Stimulated activated CD4-positive, alpha-beta T cell treated with anti-CD3 and anti-CD28 coated beads, Interleukin-15, amount 100 ng/mL, for 24 hours (primary cell): ENCODE measurements around the gene COL4A2.
A peak's percentile ranks its signal among the peaks of the same experiment; 100 is the strongest.

Source experiments
- DNase-seq: peaks from one replicate; pipeline ENCODE4 v3.0.0-alpha.2; 2020

COL4A2 gene

DNA sequence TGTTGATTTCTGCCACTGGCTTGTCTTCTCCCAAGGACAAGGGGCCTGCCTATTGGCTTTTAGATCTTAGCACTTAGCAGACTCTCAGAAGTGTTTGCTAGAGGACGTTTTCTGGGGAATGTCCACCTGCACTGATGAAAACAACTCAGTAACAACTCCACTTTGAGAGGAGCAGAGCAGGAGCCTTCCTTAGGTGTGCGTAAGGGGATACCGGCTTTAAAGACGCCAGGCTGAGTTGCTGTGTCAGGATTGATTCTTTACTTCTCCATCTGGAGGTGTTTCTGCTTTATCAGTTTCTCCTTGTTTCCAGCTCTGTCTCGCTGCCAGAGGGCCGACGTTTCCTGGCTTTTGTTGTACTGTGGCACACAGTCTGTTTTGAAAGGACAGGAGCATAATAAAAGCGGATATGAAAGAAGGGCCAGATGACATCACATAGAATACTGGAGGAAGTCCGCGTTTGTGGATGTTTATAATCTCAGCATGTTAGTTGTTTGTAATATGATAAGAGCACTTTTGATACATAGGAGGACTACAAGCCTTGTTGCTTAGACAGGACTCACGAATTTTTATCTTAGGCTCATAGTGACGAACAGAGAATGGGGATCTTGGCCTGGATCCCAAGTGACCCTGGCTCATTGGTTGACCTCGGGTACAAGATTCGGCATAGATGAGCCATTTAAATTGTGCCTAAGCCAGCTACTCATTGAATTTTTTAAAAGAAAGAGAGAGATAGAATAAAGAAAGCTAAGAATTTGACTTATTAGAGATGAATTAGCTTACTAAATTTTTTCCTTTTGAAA is 34.6 kb downstream of the COL4A2 start:
- DNase-seq: no peak

DNA sequence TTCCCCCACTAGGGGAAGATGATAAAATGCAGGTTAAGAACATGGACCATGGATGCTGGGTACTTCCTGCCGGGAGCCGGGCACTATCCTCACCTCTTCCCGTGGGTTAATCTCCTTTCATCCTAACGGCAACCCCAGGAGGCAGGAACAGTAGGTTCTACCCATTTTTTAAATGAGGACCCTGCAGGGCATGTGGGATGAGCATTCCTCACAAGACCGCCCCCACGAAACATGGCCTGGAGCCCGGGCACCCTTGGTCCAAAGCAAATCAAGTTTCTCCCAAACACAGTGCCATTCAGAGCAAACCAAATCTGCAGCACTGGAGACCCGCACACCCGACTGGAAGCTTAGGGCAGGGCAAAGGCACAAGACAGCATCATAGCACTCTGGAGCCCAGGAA is 35.4 kb downstream of the COL4A2 start:
- DNase-seq: no peak

DNA sequence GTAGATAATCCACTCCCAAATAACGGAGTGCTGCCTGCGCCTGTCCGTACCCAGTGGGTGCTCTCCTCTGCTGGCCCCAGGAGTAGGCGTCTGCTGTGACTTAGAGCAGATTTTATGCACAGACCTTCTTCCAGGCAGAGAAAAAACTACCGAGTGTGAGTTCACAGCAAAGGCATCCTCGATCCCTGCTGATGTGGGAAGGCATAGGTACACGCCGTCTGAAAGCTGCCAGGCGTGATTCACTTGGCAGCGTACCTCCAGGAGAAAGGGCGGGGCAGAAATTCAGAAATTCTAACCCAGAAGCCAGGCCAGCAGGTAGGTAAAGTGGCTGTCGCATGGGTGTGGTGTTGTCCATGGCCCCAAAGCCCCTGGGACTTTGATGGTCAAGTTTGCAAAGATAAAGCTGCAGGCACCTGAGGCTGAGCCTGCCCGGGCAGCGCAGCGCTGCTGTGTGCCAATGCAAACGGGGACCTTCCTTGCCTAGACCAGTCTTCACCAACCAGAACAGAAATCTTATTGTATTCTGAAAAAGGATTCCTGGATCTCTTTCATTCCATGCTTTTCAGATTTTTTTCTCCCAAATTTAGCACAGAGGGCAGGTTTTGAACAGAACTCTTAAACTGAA is 36.3 kb downstream of the COL4A2 start:
- DNase-seq: no peak

DNA sequence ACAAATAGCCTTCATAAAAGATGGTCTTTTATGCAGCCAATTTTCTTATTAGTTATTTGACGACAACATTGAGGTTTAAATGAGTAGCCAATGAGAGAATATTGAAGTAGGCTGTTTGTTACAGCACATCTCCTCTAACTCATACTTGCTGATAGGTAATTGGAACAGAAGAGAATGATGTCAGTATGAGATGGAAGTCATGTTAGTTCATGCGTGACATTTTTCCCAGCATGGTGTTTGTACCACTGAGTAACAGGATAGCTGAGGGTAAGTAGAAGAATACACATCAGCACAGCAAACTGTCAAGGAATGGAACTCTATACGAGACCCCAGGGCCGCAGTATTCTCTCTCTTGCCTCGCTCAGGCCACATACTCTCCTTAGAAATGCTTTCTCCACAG is 37.2 kb downstream of the COL4A2 start:
- DNase-seq: no peak

DNA sequence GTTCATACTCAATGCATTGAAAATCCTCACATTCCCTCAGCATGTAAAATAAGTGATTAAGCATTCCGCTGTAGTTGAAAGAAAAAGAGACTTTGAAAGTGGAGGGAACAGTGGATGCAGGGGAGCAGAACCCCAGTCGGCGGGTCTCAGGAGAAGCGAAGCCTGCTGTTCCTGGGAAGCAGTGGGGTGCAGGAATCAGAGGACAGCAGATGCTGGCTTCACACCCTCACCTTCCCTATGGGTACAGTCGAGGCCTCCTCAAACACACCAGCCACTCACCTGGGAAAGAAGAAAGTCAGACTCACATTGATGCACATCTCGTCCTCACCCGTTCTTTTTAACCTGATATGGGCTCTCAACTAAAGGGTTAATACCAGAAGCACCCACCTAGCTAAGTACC is 38.2 kb downstream of the COL4A2 start:
- DNase-seq: no peak

DNA sequence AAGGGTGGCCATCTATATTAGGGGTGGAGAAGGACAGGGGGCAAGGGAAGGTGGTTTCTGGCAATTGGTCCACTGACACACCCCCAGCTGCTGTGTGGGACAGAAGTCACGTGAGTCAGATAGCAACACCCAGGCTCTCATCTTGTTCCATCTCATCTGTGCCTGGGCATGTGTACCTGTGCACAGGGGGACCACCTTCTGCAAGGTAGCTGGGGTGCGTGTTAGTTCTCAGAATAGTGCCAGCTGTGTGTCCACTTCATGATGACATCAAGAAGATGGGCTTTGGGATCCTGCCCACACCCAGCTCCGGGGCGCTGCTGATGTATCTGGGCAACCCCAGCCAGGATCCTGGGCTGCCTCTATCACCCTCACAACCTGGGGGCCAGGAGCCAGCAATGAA is 38.6 kb downstream of the COL4A2 start:
- DNase-seq: no peak

DNA sequence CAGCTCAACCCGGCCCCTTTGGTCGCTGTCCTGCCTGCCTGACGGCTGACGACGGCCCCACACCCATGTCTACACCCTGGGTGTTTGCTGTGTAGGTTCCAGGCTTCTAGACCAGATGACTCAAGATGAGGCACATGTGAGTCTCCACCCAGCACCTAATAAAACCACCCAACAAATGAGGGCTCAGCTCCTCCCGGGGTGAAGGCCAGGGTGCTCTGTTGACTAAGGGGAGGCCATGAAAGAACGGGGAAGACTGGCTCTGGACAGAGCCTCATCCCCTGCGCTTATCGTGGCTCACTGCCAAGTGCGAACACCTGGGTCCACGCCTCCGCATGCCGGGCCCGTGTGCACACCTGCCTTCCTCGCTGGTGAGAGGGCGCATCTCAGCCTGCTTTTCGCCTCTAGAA is 39.6 kb downstream of the COL4A2 start:
- DNase-seq: no peak

DNA sequence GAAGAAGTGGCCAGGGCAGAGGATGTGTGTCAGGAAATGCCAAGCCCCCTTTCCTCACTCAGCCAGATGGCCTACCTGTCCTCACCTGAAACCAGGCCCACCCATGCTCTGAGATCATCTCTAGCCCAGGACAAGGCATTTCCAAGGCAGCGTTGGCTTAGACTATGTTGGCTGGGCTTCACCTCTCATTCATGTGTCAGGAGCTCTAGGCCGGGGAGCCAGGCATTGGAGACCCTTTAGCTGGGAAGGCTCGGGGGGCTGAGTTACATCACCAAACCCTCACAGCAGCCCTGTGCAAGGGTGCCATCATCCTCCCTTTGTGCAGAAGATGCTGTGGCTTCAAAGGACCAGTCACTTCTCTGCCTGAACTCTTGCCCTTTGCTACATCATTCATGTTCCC is 40.0 kb downstream of the COL4A2 start:
- DNase-seq: no peak

DNA sequence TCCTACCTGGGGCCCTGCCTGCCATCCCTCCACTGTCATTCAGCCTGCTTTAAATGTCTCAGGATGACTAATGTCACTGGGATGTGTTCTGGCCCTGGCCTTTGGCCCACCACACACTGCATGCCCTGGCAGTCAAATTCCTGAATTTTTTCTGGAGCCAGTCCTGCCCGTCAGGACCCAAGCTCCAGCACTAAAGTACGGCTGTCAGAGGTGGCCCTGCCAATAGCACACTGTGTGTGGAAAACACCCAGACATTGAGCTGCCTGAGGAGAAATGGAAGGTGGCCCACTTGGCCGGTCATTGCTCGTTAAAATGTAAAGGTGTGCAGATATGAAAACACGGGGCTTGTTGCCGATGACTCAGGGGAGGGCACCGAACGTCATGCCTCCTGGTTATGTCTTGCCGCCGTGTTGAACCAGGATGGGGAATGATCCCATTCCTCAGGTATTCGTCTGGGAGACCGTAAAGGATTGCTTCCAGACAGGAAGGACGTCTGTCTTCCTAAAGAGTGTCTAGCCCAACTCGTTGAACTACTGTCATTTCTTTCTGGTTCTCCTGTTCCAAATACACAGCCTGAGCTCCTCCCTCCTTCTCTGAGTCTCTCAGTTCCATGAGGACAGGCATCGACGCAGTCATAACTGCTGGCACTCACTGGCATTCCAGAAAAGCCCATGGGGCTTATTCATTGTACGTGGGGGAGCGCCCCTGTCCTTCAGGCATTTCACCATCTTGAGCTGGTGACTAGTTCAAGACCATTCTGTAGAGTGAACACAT is 40.6 kb downstream of the COL4A2 start:
- no peak for DNase-seq

DNA sequence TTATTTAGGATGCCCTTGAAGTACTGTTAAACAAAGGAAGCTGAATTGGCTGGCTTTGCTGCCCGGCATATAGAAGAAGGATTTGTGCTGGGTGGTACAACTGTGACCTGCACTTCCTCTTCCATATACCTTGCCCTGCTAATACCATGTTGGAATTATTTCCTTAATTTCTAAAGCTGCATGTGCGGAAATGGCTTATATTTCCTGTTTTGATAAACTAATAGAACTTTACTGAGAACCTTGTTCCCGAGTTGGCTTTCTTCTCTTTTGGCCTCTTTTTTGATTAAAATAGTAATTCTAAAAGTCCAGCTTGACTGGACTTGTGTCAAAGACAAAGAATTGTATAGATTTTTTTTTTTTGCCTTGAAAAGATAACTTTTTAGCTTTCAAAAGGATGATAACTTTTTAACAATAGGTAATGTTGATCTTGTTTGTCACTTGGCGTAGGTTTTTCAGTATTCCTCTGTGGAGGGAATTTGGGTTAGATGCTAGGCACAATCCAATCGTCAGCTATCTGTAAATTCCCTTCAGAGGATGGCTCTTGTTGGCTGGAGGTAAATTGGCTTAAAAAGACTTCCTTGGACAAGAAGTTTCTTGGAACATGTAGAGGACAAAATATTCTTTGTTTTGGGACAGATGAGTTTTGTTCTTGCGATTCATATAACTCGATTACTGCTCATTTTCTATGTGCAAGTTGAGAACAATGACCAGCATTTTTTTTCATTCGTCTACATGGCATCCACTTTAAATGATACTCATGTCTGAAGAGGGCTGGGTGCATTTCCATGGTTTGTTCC is 41.4 kb downstream of the COL4A2 start:
- DNase-seq: no peak

DNA sequence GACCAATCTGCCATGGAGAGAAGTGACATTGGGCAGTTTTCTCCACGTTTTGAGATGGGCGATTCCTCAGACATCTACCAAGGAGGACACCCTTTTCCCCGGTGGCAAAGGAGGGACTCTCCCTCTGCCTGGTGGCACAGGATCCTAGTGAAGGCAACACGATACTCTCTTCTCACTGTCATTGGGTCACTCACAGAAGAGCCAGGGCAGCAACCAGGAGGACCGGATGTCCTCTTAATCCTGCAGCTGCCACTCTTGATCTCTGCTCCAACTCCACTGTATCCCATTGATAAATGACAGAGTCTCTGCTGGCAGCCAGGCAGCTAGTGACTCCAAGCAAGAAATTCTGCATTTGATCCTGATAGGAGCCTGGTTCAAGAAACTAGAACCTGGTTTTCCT is 42.2 kb downstream of the COL4A2 start:
- DNase-seq: no peak

DNA sequence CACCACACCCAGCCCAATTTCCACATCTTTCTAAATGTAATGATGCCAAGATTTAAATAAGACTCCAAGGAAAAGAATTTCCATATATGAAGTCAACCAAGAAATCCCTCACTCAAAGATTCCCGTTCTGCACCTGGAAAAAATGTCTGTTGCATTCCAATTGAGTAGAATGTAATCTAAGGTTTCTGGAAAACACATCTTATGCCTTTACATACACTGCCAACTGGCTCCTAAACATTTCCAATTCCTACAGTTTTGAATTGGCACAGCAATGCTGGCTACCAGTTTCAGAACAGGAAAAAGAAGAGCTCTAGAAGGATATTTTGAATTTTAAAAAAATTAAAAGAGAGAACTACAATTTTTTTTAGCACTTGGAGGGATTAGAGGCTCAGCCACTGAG is 43.0 kb downstream of the COL4A2 start:
- no peak for DNase-seq

DNA sequence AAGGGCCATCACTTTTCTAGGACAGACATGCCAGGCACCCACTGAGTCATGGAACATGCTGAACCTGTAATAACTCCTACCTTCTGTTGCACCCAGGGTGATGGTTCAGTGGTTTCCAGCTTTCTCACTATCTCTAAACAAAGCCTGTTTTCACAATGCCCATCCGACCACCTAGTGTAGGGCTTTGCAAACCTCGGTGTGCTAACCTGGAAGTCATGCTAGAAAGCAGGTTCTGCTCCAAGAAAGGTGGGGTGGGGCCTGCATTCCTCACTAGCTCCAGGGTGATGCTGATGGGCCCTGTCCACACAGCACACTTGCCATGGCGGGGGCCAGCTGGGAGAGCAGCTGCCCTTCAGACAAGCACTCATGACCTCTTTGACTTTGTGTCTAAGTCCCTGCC is 43.4 kb downstream of the COL4A2 start:
- no peak for DNase-seq

DNA sequence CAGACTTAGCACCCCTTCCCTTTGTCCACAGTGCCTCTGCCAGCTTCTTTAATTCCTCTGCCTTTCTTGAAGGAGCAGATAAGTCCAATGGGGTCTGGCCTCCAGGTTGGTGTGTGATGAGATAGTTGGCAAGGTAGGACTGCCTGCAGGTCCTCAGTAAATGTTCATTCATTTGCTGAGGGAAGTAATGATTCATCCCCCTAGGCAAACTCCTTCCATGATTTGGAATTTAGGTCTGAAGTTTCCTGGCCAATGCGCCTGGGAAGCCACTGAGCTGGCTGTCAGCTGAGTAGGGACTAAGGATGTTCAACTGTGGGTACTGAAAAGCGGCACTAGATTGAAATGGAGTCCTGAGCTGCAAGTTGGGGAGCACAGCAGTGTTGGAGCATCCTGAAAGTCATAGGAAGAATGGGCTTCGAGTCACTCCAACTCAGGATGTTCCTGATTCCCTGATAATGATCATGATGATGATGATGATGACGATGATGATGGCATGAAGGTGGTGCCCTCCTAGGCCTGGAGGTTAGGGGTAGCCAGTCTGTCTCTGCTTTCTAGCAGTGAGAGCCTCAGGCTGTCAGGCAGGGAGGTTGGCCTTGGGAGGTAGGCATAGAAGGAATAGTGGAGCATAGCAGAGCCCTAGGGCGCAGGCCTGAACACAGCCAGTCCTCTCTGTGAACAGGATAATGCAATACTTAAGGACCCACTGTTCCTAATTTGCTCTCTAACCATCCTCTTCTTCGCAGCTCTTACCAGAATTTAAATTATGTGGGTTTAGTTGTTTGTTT is 44.7 kb downstream of the COL4A2 start:
- no peak for DNase-seq

DNA sequence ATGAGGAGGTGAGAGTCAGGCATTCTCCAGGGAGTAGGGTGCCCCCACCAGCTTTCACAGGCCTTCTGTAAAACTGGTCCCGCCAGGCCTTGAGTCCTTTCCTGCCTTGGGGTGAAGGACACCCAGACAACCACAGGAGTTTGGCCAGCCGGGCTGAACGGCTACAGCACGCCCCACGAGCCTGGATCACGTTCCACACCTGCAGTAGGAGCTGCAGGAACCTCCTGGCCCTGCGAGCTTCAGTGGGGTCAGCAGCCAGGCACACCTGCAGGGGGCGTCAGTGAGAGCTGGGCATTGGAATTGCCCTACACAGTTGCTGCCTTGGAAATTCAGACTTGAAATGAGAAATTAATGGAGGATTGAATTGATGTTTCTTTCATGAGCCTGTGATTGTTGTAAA is 45.7 kb downstream of the COL4A2 start:
- DNase-seq: peak; percentile 18

DNA sequence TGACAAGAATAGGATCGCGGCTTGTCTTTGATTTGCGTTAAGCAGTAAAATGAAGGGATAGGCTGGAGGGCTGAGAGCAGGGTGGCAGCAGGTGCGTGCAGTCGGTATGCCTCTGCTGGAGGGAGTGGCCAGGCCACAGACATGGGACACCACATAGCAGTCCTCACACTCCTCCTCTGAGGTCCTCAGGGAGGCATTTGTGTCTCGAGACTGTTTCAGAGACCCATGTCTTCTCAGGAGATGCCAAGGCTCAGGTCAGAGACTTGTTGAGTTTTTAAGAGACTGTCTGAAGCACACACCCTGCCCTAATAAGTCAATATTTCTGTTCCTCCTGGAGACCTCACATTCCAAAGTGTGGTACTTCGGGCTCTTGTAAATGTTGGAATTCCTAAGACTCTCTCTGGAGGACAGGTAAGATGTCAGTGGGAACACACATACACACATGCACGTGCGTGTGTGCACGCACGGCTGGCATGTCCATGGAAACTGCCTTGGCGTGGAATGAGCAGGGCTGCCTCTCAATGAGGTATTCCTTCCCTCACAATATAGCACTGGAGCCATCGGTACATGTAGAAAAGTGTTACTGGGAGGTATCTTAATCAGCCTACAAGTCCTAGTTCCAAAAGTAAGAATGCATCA is 46.4 kb downstream of the COL4A2 start:
- DNase-seq: no peak

DNA sequence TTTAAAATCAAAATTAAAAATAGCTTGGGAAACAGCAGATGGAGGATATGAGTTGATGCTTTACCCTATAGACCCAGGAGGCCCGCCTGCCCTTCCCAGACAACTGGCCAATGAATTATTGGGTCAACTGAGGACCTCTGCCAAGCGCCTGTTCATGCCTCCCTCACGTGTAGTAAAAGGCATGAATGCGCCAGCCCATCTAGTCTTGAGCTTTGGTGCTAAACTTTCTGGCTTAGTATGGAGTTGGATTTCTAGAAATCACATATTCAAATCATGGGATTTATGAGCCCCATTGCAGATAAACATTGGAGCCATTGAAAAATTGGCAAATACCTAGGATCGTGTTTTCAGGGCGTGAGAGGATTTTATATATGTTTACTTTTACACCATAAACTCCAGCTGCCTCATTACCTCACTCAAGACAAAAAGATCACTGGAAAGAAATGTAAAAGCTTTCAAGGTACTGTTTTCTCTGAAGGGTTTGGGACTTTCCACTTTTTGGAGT is 47.1 kb downstream of the COL4A2 start:
- no peak for DNase-seq

DNA sequence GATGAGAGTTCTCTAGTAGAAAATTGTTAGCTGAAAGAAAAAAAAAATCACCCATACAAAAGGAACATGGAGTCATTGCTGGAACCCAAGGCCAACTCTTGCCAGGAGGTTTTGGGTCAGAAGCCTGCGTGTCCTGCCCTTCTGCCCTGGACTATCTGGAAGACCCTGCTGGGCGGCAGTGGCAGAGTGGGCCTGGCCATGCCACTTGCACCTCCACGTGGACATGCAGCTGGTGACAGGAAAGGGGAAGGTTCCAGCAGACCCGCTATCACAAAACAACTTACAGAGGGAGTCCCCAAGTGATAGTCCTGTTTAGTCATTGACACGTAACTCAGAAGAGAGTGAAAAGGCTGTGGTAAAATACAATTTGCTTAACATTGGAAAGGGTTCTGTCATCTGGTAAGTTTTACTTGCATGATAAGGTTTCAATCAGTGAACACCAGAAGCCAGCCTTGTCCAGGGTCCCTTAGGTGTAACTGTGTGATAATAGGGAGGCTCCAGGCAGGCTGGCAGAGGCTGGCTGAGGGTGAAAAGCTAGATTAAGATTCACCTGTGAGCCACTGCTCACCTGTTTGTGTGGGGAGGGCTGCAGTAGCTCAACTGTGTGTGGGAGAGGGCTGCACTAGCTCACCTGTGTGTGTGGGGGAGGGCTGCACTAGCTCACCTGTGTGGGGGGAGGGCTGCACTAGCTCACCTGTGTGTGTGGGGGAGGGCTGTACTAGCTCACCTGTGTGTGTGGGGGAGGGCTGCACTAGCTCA is 47.8 kb downstream of the COL4A2 start:
- no peak for DNase-seq

DNA sequence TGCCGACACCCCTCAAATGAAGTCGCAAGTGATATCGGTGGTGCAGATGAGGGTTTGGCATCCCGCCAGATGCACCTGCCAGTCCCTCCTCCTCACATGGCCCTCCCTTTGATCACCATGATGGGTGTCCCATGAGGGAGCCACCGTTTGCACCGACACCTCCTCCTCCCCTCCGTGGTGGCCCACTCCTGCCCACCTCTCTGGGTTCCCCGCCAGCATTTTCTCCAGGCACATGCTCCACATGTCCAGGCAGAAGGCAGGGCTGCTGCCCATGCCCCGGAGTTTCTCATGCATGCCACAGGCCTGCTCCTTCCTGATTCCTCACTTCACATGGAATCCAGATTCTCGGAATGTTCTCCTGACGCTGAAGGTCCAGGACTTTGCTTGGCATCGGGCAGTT is 49.3 kb downstream of the COL4A2 start:
- DNase-seq: no peak

DNA sequence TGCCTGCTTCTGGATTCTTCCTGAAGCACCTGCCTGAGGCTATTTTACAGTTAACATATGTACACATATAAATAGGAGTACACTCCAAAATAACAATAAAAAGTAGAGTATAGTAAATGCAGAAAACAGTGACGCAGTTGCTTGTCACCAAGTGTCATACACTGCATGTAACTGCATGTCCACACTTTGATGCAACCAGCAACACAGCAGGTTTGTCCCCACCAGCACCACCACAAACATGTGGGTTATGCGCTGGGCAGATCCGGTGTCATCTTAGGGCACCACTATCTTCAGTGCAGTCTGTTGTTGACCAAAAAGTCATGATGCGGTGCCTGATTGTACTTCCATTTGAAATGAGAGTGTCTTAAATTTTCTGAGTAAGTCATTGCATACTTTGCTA is 51.3 kb downstream of the COL4A2 start:
- no peak for DNase-seq

DNA sequence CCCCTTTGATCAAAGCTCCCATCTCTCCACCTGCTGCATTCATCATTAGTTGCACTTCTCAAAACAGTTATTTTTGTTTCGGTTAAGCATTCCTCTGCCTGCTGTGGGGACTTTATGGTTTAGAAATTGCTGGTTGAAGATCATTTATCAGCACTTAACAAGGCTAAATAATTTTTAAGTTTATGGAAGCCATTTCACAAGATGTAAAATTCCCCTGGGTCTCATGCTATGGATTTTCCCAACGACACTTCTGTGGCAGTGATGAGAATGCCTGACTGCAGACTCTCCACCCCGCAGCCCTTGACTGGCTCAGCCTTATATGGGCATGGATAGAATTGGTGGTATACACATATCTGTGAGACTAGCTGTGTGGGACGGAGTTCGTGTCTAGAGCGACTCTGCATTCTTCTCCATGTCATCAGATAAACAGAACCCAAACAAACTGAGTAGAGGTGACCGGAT is 52.8 kb downstream of the COL4A2 start:
- DNase-seq: no peak
